Right lobe of liver (tissue), 6 donors: Measurements from ENCODE around the gene NAGLU. TPM values are rescaled to one million over a fixed set of nuclear protein-coding genes. Genes with fewer than 3 reads are reported as not detected.

Experiments used
- ATAC-seq, 4 donors: fragments of 200-7000 bp; cut with Tn5 transposase; one replicate each; pipeline ENCODE4 v1.9.1; 2020; ENCODE audit warnings: mild to moderate bottlenecking in 4 of 4, moderate library complexity in 4 of 4
- DNase-seq, 3 donors: peaks; one replicate each; pipeline ENCODE4 v3.0.0-alpha.2; 2020
- H3K27ac ChIP-seq, 3 donors: fragments of 200-600 bp; one replicate each; pipeline ENCODE4 v1.8.0; 2022
- H3K27me3 ChIP-seq, 2 donors: fragments of 200-600 bp; one replicate each; pipeline ENCODE4 v1.8.0; 2022
- H3K36me3 ChIP-seq, 4 donors: fragments of 200-600 bp; sonication (generic) in 1 of 4; one replicate each; pipeline versions ENCODE4 v1.5.1 to v1.8.0; 2017 to 2022; ENCODE audit warnings: control low read depth in 1 of 4
- H3K4me1 ChIP-seq, 4 donors: fragments of 200-600 bp; sonication (generic) in 1 of 4; one replicate each; pipeline versions ENCODE4 v1.5.1 to v1.8.0; 2017 to 2022; ENCODE audit warnings: control low read depth in 1 of 4
- H3K4me3 ChIP-seq, 3 donors: fragments of 200-600 bp; one replicate each; pipeline ENCODE4 v1.8.0; 2022
- H3K9me3 ChIP-seq, 4 donors: fragments of 200-600 bp; sonication (generic) in 1 of 4; one replicate each; pipeline versions ENCODE4 v1.5.1 to v1.8.0; 2017 to 2022; ENCODE audit warnings: control low read depth in 1 of 4
- CTCF ChIP-seq, 4 donors: fragments of 200-600 bp in 3 of 4; fragments of 450-650 bp in 1 of 4; IDR thresholded peaks; one replicate each; pipeline versions ENCODE4 v1.5.1 to v1.8.0; 2016 to 2022; ENCODE audit warnings: antibody characterized with exemption in 4 of 4, mild to moderate bottlenecking in 2 of 4
- POLR2A ChIP-seq: fragments of 450-650 bp; IDR thresholded peaks from one replicate; pipeline ENCODE4 v1.6.1; 2017; ENCODE audit warnings: antibody characterized with exemption, mild to moderate bottlenecking
- WGBS: methylation state at CpG from one replicate; pipeline ENCODE4 v1.1.6; 2018; ENCODE audit warnings: low coverage, low lambda C conversion rate; ENCODE audit not compliant: insufficient coverage; ENCODE audit errors: missing lambda C conversion rate; 5-methylcytosine and 5-hydroxymethylcytosine counted together
- intact Hi-C, 2 donors: fragments of 100-400 bp; cut with DNase I; formaldehyde crosslinking; loops; one replicate each; pipeline versions ENCODE4 v1.11.2 to v1.14.1; 2022
- total RNA-seq, 6 experiments: library from RNA; depleted of rRNA in 2 of 6; stranded (reverse); fragments of >200 nt in 2 of 6; fragmentation: NEBNext Ultra II Directional in 3 of 6; extraction: Animal tissue kit (Norgen Biotek cat#: 25700) in 3 of 6; gene quantifications; one replicate each; pipeline versions ENCODE4 v1.1.0 to v1.2.4, GENCODE V29; 2016 to 2023
- donor health status: DM: no; HTN: yes; CAD: no.
- donor health status: DM: no; HTN: no; CAD: no.
- donor health status: DM: no; HTN: no; CAD: no.
- donor health status: DM: no; HTN: yes; CAD: no.
- donor health status: DM: no; HTN: yes; CAD: no.

The NAGLU gene
- total RNA-seq, 6 experiments from 2014 or later: 36.4 to 81.6 (median 43.7) TPM

DNA sequence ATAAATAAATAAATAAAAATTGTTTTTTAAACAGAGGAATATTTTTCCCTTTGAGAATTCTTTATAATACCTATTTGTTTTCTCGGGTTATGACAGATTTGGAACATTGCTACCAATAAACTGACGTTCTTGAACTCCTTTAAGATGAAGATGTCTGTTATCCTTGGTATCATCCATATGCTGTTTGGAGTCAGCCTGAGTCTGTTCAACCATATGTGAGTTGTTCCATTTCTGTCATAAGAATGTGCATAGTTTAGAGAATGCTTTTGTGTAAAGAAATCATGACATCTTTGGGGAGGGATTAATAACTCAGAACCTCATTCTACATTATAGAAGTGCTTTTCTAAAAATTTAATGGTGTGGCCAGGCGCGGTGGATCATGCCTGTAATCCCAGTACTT is 37.2 kb upstream of the NAGLU start:
- no peaks in the 10 kb centered on the region for H3K9me3 ChIP-seq
- H3K27me3 ChIP-seq: no peaks in the 10 kb centered on the region
- DNase-seq (no peak), ATAC-seq (no peak)
- TF ChIP-seq CTCF (IDR thresholded peaks at IDR 0.05): no peak
- TF ChIP-seq POLR2A: no peak
- peaks cover 0 to 87% (median 36%) of the 10 kb centered on the region in 4 donors for H3K36me3 ChIP-seq
- intact Hi-C loops: no loop called here
- H3K4me3 ChIP-seq: no peak overlapping the region
- H3K4me1 ChIP-seq: no peaks in the 10 kb centered on the region
- WGBS: 92% methylated on average over 2 of the region's 4 CpGs
- H3K27ac ChIP-seq: no peak overlapping the region

GRCh38 chr17:42502091-42502490 is 34.0 kb upstream of the NAGLU start:
- TF ChIP-seq CTCF (IDR thresholded peaks at IDR 0.05) (no peak), POLR2A (no peak)
- 92% methylated on average over 5 of the region's 5 CpGs for WGBS
- ATAC-seq (no peak), DNase-seq (no peak)
- H3K27me3 ChIP-seq: no peaks in the 10 kb centered on the region
- H3K36me3 ChIP-seq: peaks cover 4 to 63% (median 25%) of the 10 kb centered on the region in 4 donors
- no peak overlapping the region for H3K27ac ChIP-seq
- H3K9me3 ChIP-seq: no peaks in the 10 kb centered on the region
- no peaks in the 10 kb centered on the region for H3K4me1 ChIP-seq
- intact Hi-C loops: no loop called here
- no peak overlapping the region for H3K4me3 ChIP-seq

GRCh38 chr17:42502926-42503325 is 33.1 kb upstream of the NAGLU start:
- WGBS: 100% methylated on average over 1 of the region's 1 CpG
- H3K9me3 ChIP-seq: no peaks in the 10 kb centered on the region
- H3K4me1 ChIP-seq: no peaks in the 10 kb centered on the region
- no peak overlapping the region for H3K4me3 ChIP-seq
- H3K36me3 ChIP-seq: peaks cover 4 to 61% (median 25%) of the 10 kb centered on the region in 4 donors
- intact Hi-C loops: no loop called here
- TF ChIP-seq CTCF (IDR thresholded peaks at IDR 0.05): no peak
- TF ChIP-seq POLR2A: no peak
- no peak for ATAC-seq
- no peaks in the 10 kb centered on the region for H3K27me3 ChIP-seq
- H3K27ac ChIP-seq: no peak overlapping the region
- no peak for DNase-seq

- Histone ChIP-seq H3K27ac (no peak overlapping the region), H3K4me1 (peaks cover 0 to 9% (median 0%) of the 10 kb centered on the region in 4 donors), H3K9me3 (no peaks in the 10 kb centered on the region), H3K4me3 (no peak overlapping the region), H3K27me3 (no peaks in the 10 kb centered on the region), H3K36me3 (peaks cover 2 to 37% (median 4%) of the 10 kb centered on the region in 4 donors)
- intact Hi-C loops: no loop called here
- 98% methylated on average over 4 of the region's 4 CpGs for whole genome bisulfite sequencing
- TF ChIP-seq POLR2A (no peak), CTCF (IDR thresholded peaks at IDR 0.05) (no peak)
- ATAC-seq (no peak), DNase-seq (no peak)
Measured at GRCh38 chr17:42507671-42508070, 28.4 kb upstream of the NAGLU start.
